ENCODE data around the gene PTPN3. TPM values are rescaled to one million over a fixed set of nuclear protein-coding genes. Genes with fewer than 3 reads are reported as not detected.

Gene PTPN3
- total and polyA plus RNA-seq, 4 donors: 6.3 to 30.3 (median 23.5) TPM

- no peak for TF ChIP-seq REST (IDR thresholded peaks at IDR 0.05)
These were observed 31.2 kb downstream of the PTPN3 start (continued) for GRCh38 chr9:109466623-109467590.

GRCh38 chr9:109463924-109464625 is 34.0 kb downstream of the PTPN3 start:
- Histone ChIP-seq H3K27me3 (ENCODE audit: control insufficient read depth in 4 of 4, insufficient read depth in 4 of 4, low read length in 3 of 4) (no peaks in the 10 kb centered on the region), H3K9me3 (ENCODE audit: control insufficient read depth in 4 of 4, low read length in 3 of 4) (no peaks in the 10 kb centered on the region), H3K27ac (ENCODE audit: low read depth in 1 of 2, low read length in 2 of 2) (no peak overlapping the region), H3K4me3 (ENCODE audit: low read depth in 1 of 3, low read length in 3 of 3) (no peak overlapping the region), H3K9ac (ENCODE audit: low read depth in 1 of 2, low read length in 2 of 2) (no peak overlapping the region), H3K4me1 (ENCODE audit: control insufficient read depth in 4 of 4, insufficient read depth in 4 of 4, low read length in 3 of 4) (no peaks in the 10 kb centered on the region), H3K36me3 (ENCODE audit: control insufficient read depth in 4 of 4, insufficient read depth in 3 of 4, low read depth in 1 of 4, low read length in 3 of 4) (peaks cover 0 to 9% (median 3%) of the 10 kb centered on the region in 4 donors)
- no peak for DNase-seq (ENCODE audit: low spot score)
- TF ChIP-seq RAD21 (IDR thresholded peaks at IDR 0.05) (no peak), JUND (IDR thresholded peaks at IDR 0.05) (no peak), RXRA (IDR thresholded peaks at IDR 0.05) (no peak), NR2F2 (IDR thresholded peaks at IDR 0.05) (no peak), SP1 (IDR thresholded peaks at IDR 0.05) (no peak), YY1 (IDR thresholded peaks at IDR 0.05) (no peak)
- 85% methylated on average over 7 of the region's 7 CpGs for WGBS

DNA sequence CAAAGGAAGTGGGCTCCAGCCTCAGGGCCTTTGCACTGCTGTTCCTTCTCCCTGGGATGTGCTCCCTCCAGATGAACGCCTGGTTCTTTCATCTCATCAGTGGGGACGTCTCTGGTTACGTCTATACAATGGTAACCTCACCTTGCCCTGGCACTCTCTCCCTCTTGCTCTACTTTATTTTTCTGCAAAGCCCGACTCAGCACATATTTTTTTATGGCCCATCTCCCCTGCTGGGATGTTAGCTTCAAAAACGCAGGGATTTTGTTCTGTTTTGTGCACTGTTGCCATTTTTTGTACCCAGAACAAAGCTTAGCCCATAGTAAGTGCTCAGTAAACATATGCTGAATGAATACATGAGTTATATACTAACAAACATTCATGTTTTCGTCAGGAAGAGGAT is 37.5 kb downstream of the PTPN3 start:
- Histone ChIP-seq H3K27ac (ENCODE audit: low read depth in 1 of 2, low read length in 2 of 2) (no peak overlapping the region), H3K4me3 (ENCODE audit: low read depth in 1 of 3, low read length in 3 of 3) (no peak overlapping the region), H3K27me3 (ENCODE audit: control insufficient read depth in 4 of 4, insufficient read depth in 4 of 4, low read length in 3 of 4) (no peaks in the 10 kb centered on the region), H3K4me1 (ENCODE audit: control insufficient read depth in 4 of 4, insufficient read depth in 4 of 4, low read length in 3 of 4) (no peaks in the 10 kb centered on the region), H3K9ac (ENCODE audit: low read depth in 1 of 2, low read length in 2 of 2) (no peak overlapping the region), H3K36me3 (ENCODE audit: control insufficient read depth in 4 of 4, insufficient read depth in 3 of 4, low read depth in 1 of 4, low read length in 3 of 4) (peaks cover 0 to 21% (median 10%) of the 10 kb centered on the region in 4 donors), H3K9me3 (ENCODE audit: control insufficient read depth in 4 of 4, low read length in 3 of 4) (no peaks in the 10 kb centered on the region)
- WGBS: 91% methylated on average over 6 of the region's 6 CpGs
- DNase-seq (ENCODE audit: low spot score): no peak
- TF ChIP-seq FOXA2 (IDR thresholded peaks at IDR 0.05) (no peak), ZBTB33 (IDR thresholded peaks at IDR 0.05) (no peak), MAX (IDR thresholded peaks at IDR 0.05) (no peak), RXRA (IDR thresholded peaks at IDR 0.05) (no peak), FOXA1 (IDR thresholded peaks at IDR 0.05) (no peak), GABPA (IDR thresholded peaks at IDR 0.05 in 1 of 2, conservative IDR thresholded peaks at IDR 0.05 in 1 of 2) (no peak), EGR1 (IDR thresholded peaks at IDR 0.05; ENCODE audit: low read depth in 2 of 2) (no peak), HNF4A (conservative IDR thresholded peaks at IDR 0.05) (no peak), REST (IDR thresholded peaks at IDR 0.05) (no peak), NR2F2 (IDR thresholded peaks at IDR 0.05) (no peak), YY1 (IDR thresholded peaks at IDR 0.05) (no peak), SP1 (IDR thresholded peaks at IDR 0.05) (no peak), TAF1 (conservative IDR thresholded peaks at IDR 0.05) (no peak)
- TF ChIP-seq, protein P1, sequence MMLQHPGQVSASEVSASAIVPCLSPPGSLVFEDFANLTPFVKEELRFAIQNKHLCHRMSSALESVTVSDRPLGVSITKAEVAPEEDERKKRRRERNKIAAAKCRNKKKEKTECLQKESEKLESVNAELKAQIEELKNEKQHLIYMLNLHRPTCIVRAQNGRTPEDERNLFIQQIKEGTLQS (IDR thresholded peaks at IDR 0.05): no peak
